Measurements from ENCODE around the gene GPRASP2. TPM values are rescaled to one million over a fixed set of nuclear protein-coding genes. Genes with fewer than 3 reads are reported as not detected.

The GPRASP2 gene
- total and polyA plus RNA-seq, 9 of the 15 experiments (the other 6 are each of a cell fraction or from before 2014, with no cell fraction given), result 1.2 to 3.3 (median 2.1) TPM

- FAIRE-seq, result no peak
- CTCF ChIA-PET (ENCODE audit: low intra/inter-chr PET ratio), result no interaction called here
- H3K36me3 ChIP-seq (ENCODE audit: control insufficient read depth, insufficient read depth, low read length), result no peaks in the 10 kb centered on the region
- no peak overlapping the region for H3K4me2 ChIP-seq (ENCODE audit: insufficient read depth, low read length)
- no TSS peak for BruUV-seq (replicated peaks)
- H3K27ac ChIP-seq (ENCODE audit: extremely low read depth, low read depth, low read length), result no peak overlapping the region
- in situ Hi-C loops (cut with MboI), result no loop called here
- ATAC-seq, result no peak
- no peak overlapping the region for H3K4me3 ChIP-seq
- no peaks in the 10 kb centered on the region for H3K27me3 ChIP-seq (ENCODE audit: control insufficient read depth in 2 of 2, insufficient read depth in 2 of 2, low read length in 2 of 2)
- no peaks in the 10 kb centered on the region for H3K4me1 ChIP-seq (replicated peaks in 1 of 2; ENCODE audit: control insufficient read depth in 2 of 2, insufficient read depth in 2 of 2, low read length in 2 of 2)
- H4K20me1 ChIP-seq (replicated peaks; ENCODE audit: control insufficient read depth, insufficient read depth, low read length), result no peaks in the 10 kb centered on the region
- no peaks in the 10 kb centered on the region for H3K9me1 ChIP-seq (ENCODE audit: control insufficient read depth, insufficient read depth, low read length)
- 6% methylated on average over 2 of the region's 4 CpGs for WGBS (ENCODE audit: insufficient coverage, low coverage, missing lambda C conversion rate)
- no peak overlapping the region for H2AFZ ChIP-seq (ENCODE audit: low read depth, low read length)
- POLR2A ChIA-PET, result interaction anchor here (0.7 kb wide), 1 partner anchor 70 kb away, joined by 3 read pairs; the partner anchor contains the start of gene ARMCX5
- H3K79me2 ChIP-seq (ENCODE audit: control insufficient read depth, insufficient read depth, low read length), result no peaks in the 10 kb centered on the region
- DNase-seq (ENCODE audit: extremely low read depth in 1 of 4, low spot score in 3 of 4), result no peak
- no peaks in the 10 kb centered on the region for H3K9me3 ChIP-seq (replicated peaks; ENCODE audit: control insufficient read depth, insufficient read depth, low read depth, low read length)
- intact Hi-C loops (cut with micrococcal nuclease), result no loop called here
- H3K9ac ChIP-seq (ENCODE audit: insufficient read depth in 1 of 2, low read depth in 2 of 2, low read length in 2 of 2), result no peak overlapping the region
- no peak for TF ChIP-seq ATF6 (CRISPR knock-in tag; IDR thresholded peaks at IDR 0.05)
- TF ChIP-seq MYC (IDR thresholded peaks at IDR 0.05; ENCODE audit: low read depth, low read length), result no peak
- no peak for TF ChIP-seq MYC (CRISPR knock-in tag; IDR thresholded peaks at IDR 0.05; ENCODE audit: borderline replicate concordance, low read depth)
- no peak for TF ChIP-seq HDAC6 (IDR thresholded peaks at IDR 0.05; ENCODE audit: low read depth, low read length)
Measured at GRCh38 chrX:102669526-102669925, 42.7 kb upstream of the GPRASP2 start.
